ENCODE data around the gene NDUFB10.
"Not testable (repeated sequence)": the region's sequence is repeated elsewhere in the genome, so short reads cannot be mapped to it uniquely, and the experiment has no call there.

NDUFB10 gene

DNA sequence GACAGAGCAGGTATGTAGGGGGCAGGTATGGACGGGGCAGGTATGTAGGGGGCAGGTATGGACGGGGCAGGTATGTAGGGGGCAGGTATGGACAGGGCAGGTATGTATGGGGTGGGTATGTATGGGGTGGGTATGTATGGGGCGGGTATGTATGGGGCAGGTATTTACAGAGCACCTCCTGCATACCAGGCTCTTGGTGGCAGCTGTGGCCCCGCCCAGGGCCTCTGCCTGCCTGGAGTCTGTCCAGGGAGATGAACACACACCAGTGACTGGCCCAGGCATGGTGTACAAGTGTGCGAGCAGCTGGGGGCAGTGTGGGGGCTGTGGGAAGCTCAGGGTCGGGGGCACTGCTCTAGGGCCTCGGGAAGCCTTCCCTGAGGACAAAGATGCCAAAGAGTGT lies 9.3 kb upstream of the NDUFB10 start:
- H3K4me3 ChIP-seq (ENCODE audit: low read depth, low read length) = no peak overlapping the region
- TF ChIP-seq, protein P1, sequence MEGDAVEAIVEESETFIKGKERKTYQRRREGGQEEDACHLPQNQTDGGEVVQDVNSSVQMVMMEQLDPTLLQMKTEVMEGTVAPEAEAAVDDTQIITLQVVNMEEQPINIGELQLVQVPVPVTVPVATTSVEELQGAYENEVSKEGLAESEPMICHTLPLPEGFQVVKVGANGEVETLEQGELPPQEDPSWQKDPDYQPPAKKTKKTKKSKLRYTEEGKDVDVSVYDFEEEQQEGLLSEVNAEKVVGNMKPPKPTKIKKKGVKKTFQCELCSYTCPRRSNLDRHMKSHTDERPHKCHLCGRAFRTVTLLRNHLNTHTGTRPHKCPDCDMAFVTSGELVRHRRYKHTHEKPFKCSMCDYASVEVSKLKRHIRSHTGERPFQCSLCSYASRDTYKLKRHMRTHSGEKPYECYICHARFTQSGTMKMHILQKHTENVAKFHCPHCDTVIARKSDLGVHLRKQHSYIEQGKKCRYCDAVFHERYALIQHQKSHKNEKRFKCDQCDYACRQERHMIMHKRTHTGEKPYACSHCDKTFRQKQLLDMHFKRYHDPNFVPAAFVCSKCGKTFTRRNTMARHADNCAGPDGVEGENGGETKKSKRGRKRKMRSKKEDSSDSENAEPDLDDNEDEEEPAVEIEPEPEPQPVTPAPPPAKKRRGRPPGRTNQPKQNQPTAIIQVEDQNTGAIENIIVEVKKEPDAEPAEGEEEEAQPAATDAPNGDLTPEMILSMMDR (conservative IDR thresholded peaks at IDR 0.05; ENCODE audit: low read depth, low read length) = no peak
- no peak for DNase-seq (ENCODE audit: low read depth)

DNA sequence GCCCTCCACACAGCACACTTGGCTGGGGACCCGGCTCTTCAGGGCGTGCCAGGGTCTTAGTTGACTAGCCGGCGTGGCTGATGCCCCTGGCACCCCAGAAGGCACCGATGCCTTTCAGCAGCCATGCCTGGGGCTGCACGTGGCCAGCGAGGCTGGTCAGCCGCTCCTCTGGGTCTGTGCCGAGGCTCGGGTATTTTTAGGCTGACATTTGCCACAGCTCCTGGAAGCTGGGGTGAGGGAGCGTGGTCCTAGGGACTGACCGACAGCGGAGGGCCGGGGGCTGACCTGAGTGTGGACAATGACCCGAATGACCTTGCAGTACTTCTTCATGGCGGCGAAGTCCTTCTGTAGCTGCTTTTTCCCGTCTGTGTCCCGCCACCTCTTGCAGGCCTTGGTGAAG lies 8.8 kb upstream of the NDUFB10 start:
- DNase-seq (ENCODE audit: low read depth) = no peak
- TF ChIP-seq, protein P1 (conservative IDR thresholded peaks at IDR 0.05; ENCODE audit: low read depth, low read length) = no peak

DNA sequence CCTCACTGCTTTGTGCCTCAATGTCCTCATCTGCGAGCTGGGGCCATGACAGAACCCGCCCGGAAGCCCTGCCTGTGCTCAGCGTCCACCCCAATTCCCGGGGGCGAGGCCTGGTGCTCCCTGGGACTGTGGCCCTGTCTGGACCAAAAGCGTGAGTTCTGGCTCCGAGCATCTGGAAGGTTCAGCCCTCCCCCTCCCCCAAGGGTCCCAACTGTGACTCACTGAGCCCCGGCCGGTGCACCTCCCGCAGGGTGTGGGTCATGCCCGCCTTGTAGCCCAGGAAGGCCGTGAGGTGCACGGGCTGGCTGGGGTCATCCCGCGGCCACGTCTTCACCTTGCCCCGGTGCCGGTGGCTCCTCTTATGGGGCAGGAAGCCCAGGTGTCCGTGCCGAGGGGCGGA lies 5.6 kb upstream of the NDUFB10 start:
- no peak overlapping the region for H3K4me3 ChIP-seq (ENCODE audit: low read depth, low read length)
- TF ChIP-seq, protein P1 (conservative IDR thresholded peaks at IDR 0.05; ENCODE audit: low read depth, low read length) = no peak
- DNase-seq (ENCODE audit: low read depth) = no peak

More for the DNA sequence above, 8.8 kb upstream of the NDUFB10 start:
- H3K4me3 ChIP-seq (ENCODE audit: low read depth, low read length) = no peak overlapping the region

DNA sequence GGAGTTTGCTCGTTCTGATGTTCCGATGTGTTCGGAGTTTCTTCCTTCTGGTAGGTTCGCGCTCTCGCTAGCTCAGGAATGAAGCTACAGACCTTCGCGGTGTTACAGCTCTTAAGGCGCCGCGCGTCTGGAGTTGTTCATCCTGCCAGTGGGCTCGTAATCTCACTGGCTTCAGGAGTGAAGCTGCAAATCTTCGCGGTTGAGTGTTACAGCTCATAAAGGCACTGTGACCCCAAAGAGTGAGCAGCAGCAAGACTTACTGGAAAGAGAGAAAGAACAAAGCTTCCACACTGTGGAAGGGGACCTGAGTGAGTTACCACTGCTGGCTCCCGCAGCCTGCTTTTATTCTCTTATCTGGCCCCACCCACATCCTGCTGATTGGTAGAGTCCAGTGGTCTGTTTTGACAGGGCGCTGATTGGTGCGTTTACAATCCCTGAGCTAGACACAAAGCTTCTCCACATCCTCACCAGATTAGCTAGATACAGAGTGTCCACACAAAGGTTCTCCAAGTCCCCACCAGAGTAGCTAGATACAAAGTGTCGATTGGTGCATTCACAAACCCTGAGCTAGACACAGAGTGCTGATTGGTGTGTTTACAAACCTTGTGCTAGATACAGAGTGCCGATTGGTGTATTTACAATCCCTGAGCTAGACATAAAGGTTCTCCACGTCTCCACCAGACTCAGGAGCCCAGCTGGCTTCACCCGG lies 1.8 kb upstream of the NDUFB10 start:
- not testable (repeated sequence) for H3K4me3 ChIP-seq (ENCODE audit: low read depth, low read length); DNase-seq (ENCODE audit: low read depth)

DNA sequence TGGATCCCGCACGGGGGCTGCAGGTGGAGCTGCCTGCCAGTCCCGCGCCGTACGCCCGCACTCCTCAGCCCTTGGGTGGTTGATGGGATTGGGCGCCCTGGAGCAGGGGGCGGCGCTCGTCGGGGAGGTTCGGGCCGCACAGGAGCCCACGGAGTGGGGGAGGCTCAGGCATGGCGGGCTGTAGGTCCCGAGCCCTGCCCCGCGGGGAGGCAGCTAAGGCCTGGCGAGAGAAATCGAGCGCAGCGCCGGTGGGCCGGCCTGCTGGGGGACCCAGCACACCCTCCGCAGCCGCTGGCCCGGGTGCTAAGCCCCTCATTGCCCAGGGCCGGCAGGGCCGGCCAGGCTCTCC lies 1.2 kb upstream of the NDUFB10 start:
- DNase-seq (ENCODE audit: low read depth); H3K4me3 ChIP-seq (ENCODE audit: low read depth, low read length): not testable (repeated sequence)

DNA sequence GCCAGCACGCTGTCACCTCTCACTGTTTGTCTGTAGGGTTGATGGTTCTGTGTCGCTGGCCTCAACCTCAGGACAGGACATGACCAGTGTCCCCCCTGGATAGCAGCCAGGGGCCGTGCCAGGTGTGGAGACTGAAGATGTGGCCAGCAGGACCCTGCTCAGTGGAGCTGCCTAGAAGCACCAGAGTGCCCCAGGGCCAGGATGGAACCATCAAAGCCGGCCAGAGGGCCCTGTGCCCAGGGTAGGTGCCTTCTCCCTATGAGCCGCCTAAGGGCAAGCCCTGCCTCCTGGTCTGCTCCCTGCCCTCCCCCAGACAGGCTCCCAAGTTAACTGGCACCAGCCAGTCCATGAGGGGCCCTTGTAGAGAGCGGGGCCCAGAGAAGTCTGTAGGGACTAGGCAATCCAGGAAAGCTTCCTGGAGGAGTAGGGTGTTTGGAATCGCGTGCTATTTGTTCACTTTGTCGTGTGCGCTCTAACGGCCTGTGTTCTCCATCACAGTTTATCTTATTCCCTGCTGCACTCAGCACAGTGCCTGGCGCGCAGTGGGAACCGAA lies 546 bp upstream of the NDUFB10 start:
- peak overlapping the region; percentile 92 for H3K4me3 ChIP-seq (ENCODE audit: low read depth, low read length)
- TF ChIP-seq, protein P1 (conservative IDR thresholded peaks at IDR 0.05; ENCODE audit: low read depth, low read length) = no peak
- DNase-seq (ENCODE audit: low read depth) = no peak

DNA sequence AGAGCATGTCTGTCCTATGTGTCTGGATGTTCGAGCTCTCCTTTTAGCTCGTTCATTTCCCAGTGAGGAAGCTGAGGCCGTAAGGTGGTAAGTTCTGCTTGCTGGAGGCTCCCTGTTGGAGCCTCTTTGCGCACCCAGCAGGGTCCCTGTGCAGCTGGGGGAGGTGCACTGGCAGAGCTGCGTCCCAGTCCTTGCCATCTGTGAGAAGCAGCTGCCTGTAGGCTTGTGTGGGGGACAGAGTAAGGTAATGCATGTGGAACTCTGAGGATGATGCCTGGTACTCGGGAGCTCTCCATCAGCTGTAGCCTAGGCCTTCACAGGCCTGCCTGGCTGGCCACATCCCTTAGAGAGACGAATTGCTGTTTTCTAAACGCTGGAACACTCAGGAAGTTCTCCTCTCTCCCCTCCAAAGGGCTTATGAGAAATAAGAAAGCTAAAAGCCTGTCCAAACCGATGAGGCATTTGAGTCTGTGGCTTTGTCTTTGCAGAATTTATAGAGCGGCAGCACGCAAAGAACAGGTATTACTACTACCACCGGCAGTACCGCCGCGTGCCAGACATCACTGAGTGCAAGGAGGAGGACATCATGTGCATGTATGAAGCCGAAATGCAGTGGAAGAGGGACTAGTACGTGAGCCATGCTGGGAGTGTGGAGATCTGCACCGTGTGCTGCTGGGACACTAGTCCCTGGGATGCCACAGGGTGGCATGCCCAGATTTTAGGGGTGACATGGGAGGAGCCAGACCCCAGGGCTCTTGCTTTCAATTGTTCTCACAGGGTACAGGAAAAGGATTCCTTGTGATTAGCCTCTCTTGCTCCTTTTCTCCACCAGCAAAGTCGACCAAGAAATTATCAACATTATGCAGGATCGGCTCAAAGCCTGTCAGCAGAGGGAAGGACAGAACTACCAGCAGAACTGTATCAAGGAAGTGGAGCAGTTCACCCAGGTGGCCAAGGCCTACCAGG lies 1.6 kb downstream of the NDUFB10 start:
- peak overlapping the region; percentile 92 for H3K4me3 ChIP-seq (ENCODE audit: low read depth, low read length)
- TF ChIP-seq, protein P1 (conservative IDR thresholded peaks at IDR 0.05; ENCODE audit: low read depth, low read length) = no peak
- peak; percentile 45 for DNase-seq (ENCODE audit: low read depth)

Data from choroid plexus epithelial cell (primary cell).